DMS 273 treated with DMSO at 0.1 percent for 48 hours (cell line): ENCODE measurements around the gene NFATC2.
"Not testable (repeated sequence)": the region's sequence is repeated elsewhere in the genome, so short reads cannot be mapped to it uniquely, and the experiment has no call there.

Source experiments
- DNase-seq: peaks from one replicate; lab custom pipeline; 2025; lab: John Stamatoyannopoulos, UW

NFATC2 gene

GRCh38 chr20:51354191-51354768 is 188.2 kb downstream of the NFATC2 start:
- DNase-seq: no peak

GRCh38 chr20:51353491-51353890 is 189.0 kb downstream of the NFATC2 start:
- DNase-seq: no peak

GRCh38 chr20:51352791-51353190 is 189.7 kb downstream of the NFATC2 start:
- no peak for DNase-seq

GRCh38 chr20:51350941-51351631 is 191.4 kb downstream of the NFATC2 start:
- DNase-seq: no peak

- DNase-seq: no peak
Observed at GRCh38 chr20:51348876-51349275, 193.6 kb downstream of the NFATC2 start.

GRCh38 chr20:51347831-51348230 is 194.7 kb downstream of the NFATC2 start:
- DNase-seq: no peak

- DNase-seq: no peak
Observed at GRCh38 chr20:51346686-51347485, 195.6 kb downstream of the NFATC2 start.

- DNase-seq: no peak
Observed at GRCh38 chr20:51345601-51346101, 196.9 kb downstream of the NFATC2 start.

- DNase-seq: not testable (repeated sequence)
Observed at GRCh38 chr20:51343802-51344201, 198.7 kb downstream of the NFATC2 start.

GRCh38 chr20:51342510-51343236 is 199.8 kb downstream of the NFATC2 start:
- no peak for DNase-seq

GRCh38 chr20:51341581-51341980 is 200.9 kb downstream of the NFATC2 start:
- DNase-seq: no peak

- DNase-seq: no peak
Observed at GRCh38 chr20:51340451-51340840, 202.1 kb downstream of the NFATC2 start.

- no peak for DNase-seq
Observed at GRCh38 chr20:51339721-51340450, 202.6 kb downstream of the NFATC2 start.

- no peak for DNase-seq
Observed at GRCh38 chr20:51338692-51339440, 203.7 kb downstream of the NFATC2 start.

GRCh38 chr20:51337126-51337805 is 205.3 kb downstream of the NFATC2 start:
- DNase-seq: no peak
